Sigmoid colon (tissue), 7 donors: Measurements from ENCODE around the gene ZNF219. TPM values are rescaled to one million over a fixed set of nuclear protein-coding genes. Genes with fewer than 3 reads are reported as not detected.

Source experiments
- DNase-seq: peaks from one replicate; pipeline ENCODE4 v3.0.0-alpha.2; 2019
- H3K27ac ChIP-seq, 4 donors: fragments of 200-600 bp; sonication (generic); one replicate each; pipeline ENCODE4 v1.5.1; 2016 to 2019; ENCODE audit warnings: mild to moderate bottlenecking in 1 of 4
- H3K27me3 ChIP-seq, 3 donors: fragments of 200-600 bp; sonication (generic); one replicate each; pipeline ENCODE4 v1.5.1; 2019; ENCODE audit warnings: mild to moderate bottlenecking in 1 of 3
- H3K36me3 ChIP-seq, 4 donors: fragments of 200-600 bp; sonication (generic); one replicate each; pipeline ENCODE4 v1.5.1; 2016 to 2019
- H3K4me1 ChIP-seq, 4 donors: fragments of 200-600 bp; sonication (generic); one replicate each; pipeline ENCODE4 v1.5.1; 2017 to 2019
- H3K4me3 ChIP-seq, 4 donors: fragments of 200-600 bp; sonication (generic); one replicate each; pipeline ENCODE4 v1.5.1; 2017 to 2019; ENCODE audit warnings: mild to moderate bottlenecking in 2 of 4, moderate library complexity in 1 of 4
- H3K9me3 ChIP-seq, 4 donors: fragments of 200-600 bp in 3 of 4; sonication (generic) in 3 of 4; one replicate each; pipeline versions ENCODE4 v1.5.1 to v1.6.1; 2013 to 2019
- CTCF ChIP-seq, 4 experiments: fragments of 450-650 bp in 3 of 4; fragments of 200-600 bp in 1 of 4; IDR thresholded peaks; one replicate each; pipeline ENCODE4 v1.5.1; 2016 to 2019; ENCODE audit warnings: antibody characterized with exemption in 4 of 4, mild to moderate bottlenecking in 3 of 4, moderate library complexity in 2 of 4
- EP300 ChIP-seq, 4 donors: sonication (generic); formaldehyde crosslinking; IDR thresholded peaks; one replicate each; pipeline ENCODE4 v1.6.1; 2017; ENCODE audit warnings: antibody characterized with exemption in 4 of 4
- POLR2A ChIP-seq, 2 donors: fragments of 450-650 bp; IDR thresholded peaks; one replicate each; pipeline ENCODE4 v1.6.1; 2016; ENCODE audit warnings: antibody characterized with exemption in 2 of 2, mild to moderate bottlenecking in 2 of 2, moderate library complexity in 2 of 2
- POLR2AphosphoS5 ChIP-seq, 4 donors: sonication (generic); formaldehyde crosslinking; IDR thresholded peaks; one replicate each; pipeline ENCODE4 v1.6.1; 2017; ENCODE audit warnings: antibody characterized with exemption in 4 of 4
- WGBS, 2 donors: extraction: QIAGEN DNeasy Blood & Tissue Kit; methylation state at CpG; one replicate each; pipeline ENCODE4 v1.1.7; 2013; 5-methylcytosine and 5-hydroxymethylcytosine counted together
- intact Hi-C: fragments of 100-400 bp; cut with DNase I; formaldehyde crosslinking; loops from one replicate; pipeline ENCODE4 v1.15.1; 2023
- polyA plus RNA-seq, 3 donors: library from polyadenylated mRNA; stranded (reverse); fragments of 200-250 nt; gene quantifications; one replicate each; pipeline ENCODE4 v1.2.3, GENCODE V29; 2013
- total RNA-seq, 4 donors: library from RNA; depleted of rRNA; stranded (reverse); fragments of >200 nt; gene quantifications; one replicate each; pipeline ENCODE4 v1.1.0, GENCODE V29; 2016
- donor health status: healthy with polysubstance abuse.
- donor health status: Bipolar disorder and iron deficiency.
- donor health status: healthy.

Gene ZNF219
- total and polyA plus RNA-seq, 7 donors: 27.6 to 89.7 (median 48.2) TPM

GRCh38 chr14:21058903-21059302 is 39.6 kb downstream of the ZNF219 start:
- H3K4me1 ChIP-seq: peaks cover 0 to 9% (median 4%) of the 10 kb centered on the region in 4 donors
- no peak for TF ChIP-seq EP300 (IDR thresholded peaks at IDR 0.05)
- no peak for TF ChIP-seq POLR2AphosphoS5 (IDR thresholded peaks at IDR 0.05)
- TF ChIP-seq CTCF (IDR thresholded peaks at IDR 0.05): no peak
- TF ChIP-seq POLR2A (IDR thresholded peaks at IDR 0.05): no peak
- no peaks in the 10 kb centered on the region for H3K36me3 ChIP-seq
- no peaks in the 10 kb centered on the region for H3K9me3 ChIP-seq
- no peak overlapping the region for H3K27ac ChIP-seq
- WGBS, 2 donors: 89 to 90% methylated on average over 5 of the region's 5 CpGs
- DNase-seq: no peak
- no peak overlapping the region for H3K4me3 ChIP-seq
- H3K27me3 ChIP-seq: no peaks in the 10 kb centered on the region
- intact Hi-C loops: loop anchor here (10.0 kb wide), 1 partner anchor 56 kb away; no protein-coding TSS in a partner anchor

GRCh38 chr14:21057803-21058675 is 40.4 kb downstream of the ZNF219 start, which contains the start of gene RNASE8:
Gene RNASE8, plus strand, starts transcription at chr14:21057822. Its CDS starts 71 bp downstream, at chr14:21057893.
- Histone ChIP-seq H3K27me3 (no peaks in the 10 kb centered on the region), H3K27ac (no peak within 1 kb of the TSS), H3K4me1 (peaks cover 0 to 2% (median under 1%) of the 10 kb centered on the region in 4 donors), H3K4me3 (no peak within 1 kb of the TSS), H3K36me3 (no peaks in the 10 kb centered on the region), H3K9me3 (no peaks in the 10 kb centered on the region)
- DNase-seq: no peak
- WGBS, 2 donors: 78 to 80% methylated on average over 8 of the region's 8 CpGs
- TF ChIP-seq POLR2AphosphoS5 (IDR thresholded peaks at IDR 0.05): no peak
- no peak for TF ChIP-seq EP300 (IDR thresholded peaks at IDR 0.05)
- TF ChIP-seq POLR2A (IDR thresholded peaks at IDR 0.05): no peak
- no peak for TF ChIP-seq CTCF (IDR thresholded peaks at IDR 0.05)
- intact Hi-C loops: loop anchor here (10.0 kb wide), 1 partner anchor 57 kb away; no protein-coding TSS in a partner anchor

- H3K4me3 ChIP-seq: no peak overlapping the region
- no peaks in the 10 kb centered on the region for H3K27me3 ChIP-seq
- no peaks in the 10 kb centered on the region for H3K4me1 ChIP-seq
- H3K36me3 ChIP-seq: no peaks in the 10 kb centered on the region
- H3K9me3 ChIP-seq: no peaks in the 10 kb centered on the region
- no peak for DNase-seq
- intact Hi-C loops: loop anchor here (10.0 kb wide), 1 partner anchor 58 kb away; no protein-coding TSS in a partner anchor
- TF ChIP-seq POLR2AphosphoS5 (IDR thresholded peaks at IDR 0.05) (no peak), CTCF (IDR thresholded peaks at IDR 0.05) (no peak), POLR2A (IDR thresholded peaks at IDR 0.05) (no peak), EP300 (IDR thresholded peaks at IDR 0.05) (no peak)
- WGBS, 2 donors: 47 to 77% methylated on average over 10 of the region's 10 CpGs
- H3K27ac ChIP-seq: no peak overlapping the region
Observed at GRCh38 chr14:21056520-21057163, 41.8 kb downstream of the ZNF219 start.

- DNase-seq: no peak
- no peak for TF ChIP-seq POLR2AphosphoS5 (IDR thresholded peaks at IDR 0.05)
- WGBS, 2 donors: 14 to 58% methylated on average over 5 of the region's 5 CpGs
- intact Hi-C loops: loop anchor here (10.0 kb wide), 1 partner anchor 59 kb away; no protein-coding TSS in a partner anchor
- no peaks in the 10 kb centered on the region for H3K27me3 ChIP-seq
- no peak overlapping the region for H3K27ac ChIP-seq
- no peaks in the 10 kb centered on the region for H3K36me3 ChIP-seq
- no peak overlapping the region for H3K4me3 ChIP-seq
- H3K4me1 ChIP-seq: no peaks in the 10 kb centered on the region
- no peaks in the 10 kb centered on the region for H3K9me3 ChIP-seq
Observed at GRCh38 chr14:21055432-21056117, 42.9 kb downstream of the ZNF219 start.
